H1 (cell line): ENCODE results near the gene ITGB5. TPM values are rescaled to one million over a fixed set of nuclear protein-coding genes. Genes with fewer than 3 reads are reported as not detected.

Source experiments
- CTCF ChIA-PET: fragments of 300-600 bp; sonication (Branson Sonifier 250); formaldehyde crosslinking; loops from one replicate; lab custom pipeline; 2021; ENCODE audit not compliant: partially characterized antibody; lab: Charles Lee
- POLR2A ChIA-PET: fragments of 300-600 bp; sonication (Branson Sonifier 250); formaldehyde crosslinking; loops from one replicate; lab custom pipeline; 2021; ENCODE audit warnings: inconsistent platforms; ENCODE audit not compliant: partially characterized antibody; lab: Charles Lee
- DNase-seq, 2 experiments: peaks; one replicate each; pipeline versions ENCODE4 v3.0.0 to v3.0.0-alpha.2; 2010 to 2022; ENCODE audit warnings: low spot score in 2 of 2, low read depth in 1 of 2, mixed read lengths in 1 of 2
- FAIRE-seq: peaks from 2 replicates; lab custom pipeline; 2011; peaks lifted over from hg19 to GRCh38; lab: Jason Lieb, UNC
- H2AFZ ChIP-seq: 2 replicates; pipeline ENCODE4 v1.8.1; 2012; ENCODE audit warnings: low read length, inconsistent platforms
- H2AK5ac ChIP-seq: 2 replicates; pipeline ENCODE4 v1.6.1; 2013; ENCODE audit warnings: low read depth, low read length
- H2BK120ac ChIP-seq: replicated peaks from 2 replicates; pipeline ENCODE3; 2013; ENCODE audit warnings: low read depth, low read length, inconsistent platforms
- H2BK12ac ChIP-seq: 2 replicates; pipeline ENCODE4 v1.6.1; 2013; ENCODE audit warnings: low read depth, low read length
- H2BK15ac ChIP-seq: 2 replicates; pipeline ENCODE4 v1.6.1; 2013; ENCODE audit warnings: low read length
- H2BK20ac ChIP-seq: 2 replicates; pipeline ENCODE4 v1.6.1; 2013; ENCODE audit warnings: low read length
- H2BK5ac ChIP-seq: 2 replicates; pipeline ENCODE4 v1.6.1; 2013; ENCODE audit warnings: low read depth, low read length
- H3K14ac ChIP-seq: 2 replicates; pipeline ENCODE4 v1.6.1; 2013; ENCODE audit warnings: inconsistent platforms; ENCODE audit not compliant: insufficient read length
- H3K18ac ChIP-seq: 2 replicates; pipeline ENCODE4 v1.6.1; 2013; ENCODE audit warnings: low read length; ENCODE audit errors: extremely low read depth
- H3K23ac ChIP-seq: 2 replicates; pipeline ENCODE4 v1.6.1; 2013; ENCODE audit warnings: inconsistent platforms; ENCODE audit not compliant: insufficient read length
- H3K23me2 ChIP-seq: 2 replicates; pipeline ENCODE4 v1.6.1; 2013; ENCODE audit warnings: low read depth, low read length
- H3K27ac ChIP-seq: 2 replicates; pipeline ENCODE4 v1.6.1; 2011; ENCODE audit warnings: low read depth, low read length, inconsistent platforms
- H3K27me3 ChIP-seq, 4 experiments: replicated peaks in 1 of 4; 1 replicate in 1 of 4; 2 replicates in 3 of 4; pipeline versions ENCODE4 v1.6.1 to v1.8.1; 2011 to 2013; ENCODE audit warnings: low read length in 3 of 4, mild to moderate bottlenecking in 3 of 4, inconsistent platforms in 2 of 4, mixed read lengths in 2 of 4, moderate library complexity in 1 of 4; ENCODE audit not compliant: control insufficient read depth in 3 of 4, insufficient read depth in 3 of 4; ENCODE audit errors: extremely low read depth in 1 of 4
- H3K36me3 ChIP-seq, 4 experiments: 2 replicates each; pipeline versions ENCODE4 v1.6.1 to v1.8.1; 2011 to 2013; ENCODE audit warnings: mild to moderate bottlenecking in 4 of 4, low read length in 3 of 4, moderate library complexity in 2 of 4, control low read depth in 1 of 4, inconsistent platforms in 1 of 4; ENCODE audit not compliant: insufficient read depth in 4 of 4, control insufficient read depth in 2 of 4
- H3K4ac ChIP-seq: replicated peaks from 2 replicates; pipeline ENCODE3; 2013; ENCODE audit warnings: low read length, low read depth, mixed read lengths, inconsistent platforms; ENCODE audit not compliant: insufficient read length
- H3K4me1 ChIP-seq, 4 experiments: replicated peaks in 1 of 4; 1 replicate in 1 of 4; 2 replicates in 3 of 4; pipeline versions ENCODE4 v1.6.1 to v1.8.1; 2011 to 2013; ENCODE audit warnings: low read length in 3 of 4, inconsistent platforms in 2 of 4, mixed read lengths in 1 of 4; ENCODE audit not compliant: insufficient read depth in 4 of 4, control insufficient read depth in 3 of 4
- H3K4me2 ChIP-seq, 2 experiments: 2 replicates each; pipeline versions ENCODE4 v1.6.1 to v1.8.1; 2011 to 2013; ENCODE audit warnings: low read depth in 2 of 2, low read length in 2 of 2, control low read depth in 1 of 2, inconsistent platforms in 1 of 2, mild to moderate bottlenecking in 1 of 2; ENCODE audit not compliant: insufficient read depth in 1 of 2
- H3K4me3 ChIP-seq, 4 experiments: fragments of 200-600, 300-600 bp in 1 of 4; sonication (generic), shearing (Covaris generic), sonication (Bioruptor Twin) in 1 of 4; 2 replicates each; pipeline versions ENCODE4 v1.5.1 to v1.8.1; 2011 to 2016; ENCODE audit warnings: low read length in 4 of 4, low read depth in 3 of 4, control low read depth in 2 of 4, inconsistent platforms in 2 of 4, mild to moderate bottlenecking in 2 of 4, mixed read lengths in 1 of 4, moderate library complexity in 1 of 4; ENCODE audit not compliant: insufficient read depth in 2 of 4; ENCODE audit errors: extremely low read depth in 1 of 4
- H3K56ac ChIP-seq: replicated peaks from 2 replicates; pipeline ENCODE3; 2013; ENCODE audit warnings: low read depth, mild to moderate bottlenecking, mixed read lengths, low read length, inconsistent platforms; ENCODE audit not compliant: insufficient read length
- H3K79me1 ChIP-seq: 2 replicates; pipeline ENCODE4 v1.6.1; 2013; ENCODE audit warnings: low read depth, low read length, control low read depth
- H3K79me2 ChIP-seq, 2 experiments: 2 replicates each; pipeline versions ENCODE4 v1.6.1 to v1.8.1; 2012 to 2013; ENCODE audit warnings: low read length in 2 of 2, mild to moderate bottlenecking in 2 of 2, inconsistent platforms in 1 of 2; ENCODE audit not compliant: insufficient read depth in 2 of 2, control insufficient read depth in 1 of 2
- H3K9ac ChIP-seq, 4 experiments: replicated peaks in 1 of 4; 1 replicate in 1 of 4; 2 replicates in 3 of 4; pipeline versions ENCODE4 v1.6.1 to v1.8.1; 2011 to 2013; ENCODE audit warnings: low read depth in 3 of 4, low read length in 3 of 4, control low read depth in 2 of 4, mild to moderate bottlenecking in 2 of 4, moderate library complexity in 2 of 4, inconsistent platforms in 1 of 4; ENCODE audit errors: extremely low read depth in 1 of 4
- H3K9me3 ChIP-seq, 2 experiments: 2 replicates each; pipeline versions ENCODE4 v1.6.1 to v1.8.1; 2012 to 2013; ENCODE audit warnings: mild to moderate bottlenecking in 2 of 2, moderate library complexity in 2 of 2, control low read depth in 1 of 2, inconsistent platforms in 1 of 2, low read depth in 1 of 2, low read length in 1 of 2, mixed read lengths in 1 of 2; ENCODE audit not compliant: insufficient read depth in 2 of 2
- H4K20me1 ChIP-seq, 2 experiments: replicated peaks in 1 of 2; 2 replicates each; pipeline versions ENCODE3 to v1.8.1; 2011 to 2013; ENCODE audit warnings: inconsistent platforms in 2 of 2, low read length in 2 of 2, mild to moderate bottlenecking in 1 of 2; ENCODE audit not compliant: insufficient read depth in 2 of 2, control insufficient read depth in 1 of 2
- H4K5ac ChIP-seq: 2 replicates; pipeline ENCODE4 v1.6.1; 2013; ENCODE audit warnings: low read length, low read depth, mixed read lengths, inconsistent platforms; ENCODE audit not compliant: insufficient read length
- H4K8ac ChIP-seq: 2 replicates; pipeline ENCODE4 v1.8.0; 2013; ENCODE audit warnings: mild to moderate bottlenecking, moderate library complexity, low read length, inconsistent platforms; ENCODE audit not compliant: insufficient read depth; ENCODE audit errors: extremely low read depth
- H4K91ac ChIP-seq: replicated peaks from 2 replicates; pipeline ENCODE3; 2013; ENCODE audit warnings: low read length, mixed read lengths, inconsistent platforms; ENCODE audit not compliant: insufficient read length
- KDM5A ChIP-seq: fragments of 200-600 bp; IDR thresholded peaks from 2 replicates; pipeline ENCODE4 v1.7.1; 2012; ENCODE audit warnings: mild to moderate bottlenecking, low read length, inconsistent platforms, mixed read lengths
- WGBS, 2 experiments: shearing (Covaris generic) in 1 of 2; methylation state at CpG; one replicate each; pipeline versions ENCODE4 v1.1.6 to v1.1.7; 2013 to 2015; ENCODE audit warnings: low lambda C conversion rate in 2 of 2, mixed read lengths in 2 of 2, inconsistent platforms in 1 of 2, low coverage in 1 of 2, missing lambda C conversion rate in 1 of 2; ENCODE audit not compliant: insufficient replicate concordance in 2 of 2, insufficient coverage in 1 of 2, insufficient read length in 1 of 2; ENCODE audit errors: extremely low coverage in 1 of 2, missing lambda C conversion rate in 1 of 2; 5-methylcytosine and 5-hydroxymethylcytosine counted together
- polyA plus RNA-seq, 7 experiments: library from polyadenylated mRNA; depleted of rRNA in 3 of 7; stranded (reverse) in 5 of 7; unstranded in 2 of 7; fragments of >200 nt in 5 of 7; fragments of 200-250 nt in 2 of 7; gene quantifications; 1 replicate in 5 of 7; 2 replicates in 1 of 7; 4 replicates in 1 of 7; pipeline versions ENCODE4 v1.2.1 to v1.2.3, GENCODE V29; 2011 to 2013; ENCODE audit warnings: missing spikeins in 2 of 7, mixed read lengths in 2 of 7
- total RNA-seq: library from RNA; stranded (reverse); fragmentation: NEBNext Ultra II Directional; extraction: Animal tissue kit (Norgen Biotek cat#: 25700); gene quantifications from 2 replicates; pipeline ENCODE4 v1.2.1, GENCODE V29; 2021

The ITGB5 gene
- total and polyA plus RNA-seq, 2 of the 8 experiments (the other 6 are each of a cell fraction or from before 2014, with no cell fraction given): 101 to 268 TPM

DNA sequence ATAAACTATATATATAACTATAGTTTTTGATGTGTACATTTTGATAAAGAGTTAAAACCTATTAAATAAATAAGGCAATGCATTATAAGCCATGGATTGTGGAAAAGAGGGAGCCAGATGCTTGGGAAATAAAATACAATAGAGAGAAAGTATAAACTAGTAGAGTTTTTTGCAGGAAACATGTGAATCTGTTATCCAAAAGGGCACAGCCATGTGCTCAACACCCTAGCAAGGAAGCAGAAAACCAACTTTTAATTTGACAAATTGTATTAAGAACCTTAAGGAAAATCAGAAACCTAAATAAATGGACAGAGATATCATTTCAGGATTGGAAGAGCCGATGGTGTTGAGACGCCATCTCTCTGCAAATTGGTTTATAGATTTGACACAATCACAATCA, 63.5 kb downstream of the ITGB5 start:
- H4K20me1 ChIP-seq: no peaks in the 10 kb centered on the region
- no peak overlapping the region for H3K18ac ChIP-seq
- no peak overlapping the region for H3K56ac ChIP-seq
- H4K91ac ChIP-seq: no peak overlapping the region
- H2AK5ac ChIP-seq: no peak overlapping the region
- DNase-seq (no peak), FAIRE-seq (no peak)
- POLR2A ChIA-PET: interaction anchor here (0.9 to 1.2 kb wide), 3 partner anchors 9 to 64 kb away, joined by 3 to 4 read pairs (median 3); partner anchors contain the start of gene ITGB5
- H3K79me2 ChIP-seq: 0 out of 4 replicates have a peak, but pooled peaks cover 0 to 3% of the 10 kb centered on the region in 2 experiments
- H4K8ac ChIP-seq: no peak overlapping the region
- H2AFZ ChIP-seq: no peak overlapping the region
- no peaks in the 10 kb centered on the region for H3K23me2 ChIP-seq
- no peaks in the 10 kb centered on the region for H3K9me3 ChIP-seq
- H2BK5ac ChIP-seq: no peak overlapping the region
- H3K23ac ChIP-seq: no peak overlapping the region
- no peak overlapping the region for H3K4me3 ChIP-seq
- no peak overlapping the region for H2BK12ac ChIP-seq
- peaks cover 5 to 20% (median 17%) of the 10 kb centered on the region in 4 experiments; a peak in 6 of 7 replicates for H3K4me1 ChIP-seq
- H3K79me1 ChIP-seq: no peaks in the 10 kb centered on the region
- H3K4ac ChIP-seq: no peak overlapping the region
- no peak overlapping the region for H2BK120ac ChIP-seq
- peaks cover 0 to 9% (median 0%) of the 10 kb centered on the region in 4 experiments; a peak in 4 of 8 replicates for H3K36me3 ChIP-seq
- H2BK20ac ChIP-seq: no peak overlapping the region
- H3K4me2 ChIP-seq: no peak overlapping the region
- CTCF ChIA-PET: interaction anchor here (0.9 to 2.9 kb wide), 4 partner anchors 10 to 39 kb away, joined by 3 to 11 read pairs (median 6); no protein-coding TSS in a partner anchor
- no peak overlapping the region for H3K9ac ChIP-seq
- no peak overlapping the region for H3K14ac ChIP-seq
- no peak overlapping the region for H3K27ac ChIP-seq
- H3K27me3 ChIP-seq: no peaks in the 10 kb centered on the region; a peak in 1 of 7 replicates
- H2BK15ac ChIP-seq: no peak overlapping the region
- H4K5ac ChIP-seq: no peak overlapping the region
- 62% methylated on average over 2 of the region's 2 CpGs; no CpG with 5 or more reads in 1 of the 2 experiments for WGBS, 2 experiments
- TF ChIP-seq KDM5A: no peak
